ENCODE results near the gene BPGM. TPM values are rescaled to one million over a fixed set of nuclear protein-coding genes. Genes with fewer than 3 reads are reported as not detected.

Gene BPGM
- total RNA-seq, 1 donor from 2014 or later, result 17.7 TPM

DNA sequence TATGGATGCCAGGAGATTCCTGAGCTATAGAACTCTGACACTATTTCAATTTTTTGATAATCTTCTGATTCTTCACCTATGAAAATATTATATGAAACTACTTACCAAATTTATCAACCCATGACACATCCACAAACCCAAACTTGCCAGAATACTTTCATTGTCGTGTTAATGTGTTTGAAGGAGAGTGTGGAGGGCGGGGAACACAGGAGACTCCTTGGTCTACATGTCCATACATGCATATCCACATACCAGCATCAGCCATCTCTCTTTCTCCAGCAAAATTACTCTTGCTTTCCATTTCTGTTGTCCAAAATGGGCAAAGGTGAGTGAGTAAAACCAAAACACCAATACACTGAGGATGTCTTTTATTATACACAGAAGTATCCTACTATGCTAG, 23.5 kb upstream of the BPGM start:
- H3K4me1 Mint-ChIP-seq (ENCODE audit: unreplicated experiment), result peaks cover 12% of the 10 kb centered on the region
- no peak overlapping the region for H3K4me3 Mint-ChIP-seq (ENCODE audit: unreplicated experiment)

GRCh38 chr7:134625550-134625949, 21.1 kb upstream of the BPGM start:
- H3K27me3 Mint-ChIP-seq (ENCODE audit: unreplicated experiment), result no peaks in the 10 kb centered on the region
- DNase-seq (ENCODE audit: low spot score), result no peak
- H3K4me3 Mint-ChIP-seq (ENCODE audit: unreplicated experiment), result no peak overlapping the region
- H3K4me1 Mint-ChIP-seq (ENCODE audit: unreplicated experiment), result peaks cover 4% of the 10 kb centered on the region
- TF ChIP-seq, protein P1, sequence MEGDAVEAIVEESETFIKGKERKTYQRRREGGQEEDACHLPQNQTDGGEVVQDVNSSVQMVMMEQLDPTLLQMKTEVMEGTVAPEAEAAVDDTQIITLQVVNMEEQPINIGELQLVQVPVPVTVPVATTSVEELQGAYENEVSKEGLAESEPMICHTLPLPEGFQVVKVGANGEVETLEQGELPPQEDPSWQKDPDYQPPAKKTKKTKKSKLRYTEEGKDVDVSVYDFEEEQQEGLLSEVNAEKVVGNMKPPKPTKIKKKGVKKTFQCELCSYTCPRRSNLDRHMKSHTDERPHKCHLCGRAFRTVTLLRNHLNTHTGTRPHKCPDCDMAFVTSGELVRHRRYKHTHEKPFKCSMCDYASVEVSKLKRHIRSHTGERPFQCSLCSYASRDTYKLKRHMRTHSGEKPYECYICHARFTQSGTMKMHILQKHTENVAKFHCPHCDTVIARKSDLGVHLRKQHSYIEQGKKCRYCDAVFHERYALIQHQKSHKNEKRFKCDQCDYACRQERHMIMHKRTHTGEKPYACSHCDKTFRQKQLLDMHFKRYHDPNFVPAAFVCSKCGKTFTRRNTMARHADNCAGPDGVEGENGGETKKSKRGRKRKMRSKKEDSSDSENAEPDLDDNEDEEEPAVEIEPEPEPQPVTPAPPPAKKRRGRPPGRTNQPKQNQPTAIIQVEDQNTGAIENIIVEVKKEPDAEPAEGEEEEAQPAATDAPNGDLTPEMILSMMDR (IDR thresholded peaks at IDR 0.05; ENCODE audit: unreplicated experiment), result no peak
- H3K36me3 Mint-ChIP-seq (ENCODE audit: low read depth, unreplicated experiment), result no peaks in the 10 kb centered on the region
- H3K27ac Mint-ChIP-seq (ENCODE audit: unreplicated experiment), result no peak overlapping the region
- H3K9me3 Mint-ChIP-seq (ENCODE audit: unreplicated experiment), result no peaks in the 10 kb centered on the region

More for the DNA sequence above, 23.5 kb upstream of the BPGM start:
- no peak for DNase-seq (ENCODE audit: low spot score)
- TF ChIP-seq, protein P1 (IDR thresholded peaks at IDR 0.05; ENCODE audit: unreplicated experiment), result no peak
- Mint-ChIP-seq H3K36me3 (ENCODE audit: low read depth, unreplicated experiment) (no peaks in the 10 kb centered on the region), H3K27ac (ENCODE audit: unreplicated experiment) (no peak overlapping the region), H3K9me3 (ENCODE audit: unreplicated experiment) (no peaks in the 10 kb centered on the region), H3K27me3 (ENCODE audit: unreplicated experiment) (no peaks in the 10 kb centered on the region)

- Mint-ChIP-seq H3K36me3 (ENCODE audit: low read depth, unreplicated experiment) (no peaks in the 10 kb centered on the region), H3K9me3 (ENCODE audit: unreplicated experiment) (no peaks in the 10 kb centered on the region), H3K4me1 (ENCODE audit: unreplicated experiment) (no peaks in the 10 kb centered on the region), H3K27me3 (ENCODE audit: unreplicated experiment) (no peaks in the 10 kb centered on the region), H3K4me3 (ENCODE audit: unreplicated experiment) (no peak overlapping the region), H3K27ac (ENCODE audit: unreplicated experiment) (no peak overlapping the region)
- TF ChIP-seq, protein P1 (IDR thresholded peaks at IDR 0.05; ENCODE audit: unreplicated experiment), result no peak
- no peak for DNase-seq (ENCODE audit: low spot score)
Measured at GRCh38 chr7:134627109-134627774, 19.4 kb upstream of the BPGM start.

GRCh38 chr7:134627775-134628153, 18.9 kb upstream of the BPGM start:
- Mint-ChIP-seq H3K36me3 (ENCODE audit: low read depth, unreplicated experiment) (no peaks in the 10 kb centered on the region), H3K27me3 (ENCODE audit: unreplicated experiment) (no peaks in the 10 kb centered on the region), H3K4me3 (ENCODE audit: unreplicated experiment) (no peak overlapping the region), H3K9me3 (ENCODE audit: unreplicated experiment) (no peaks in the 10 kb centered on the region), H3K27ac (ENCODE audit: unreplicated experiment) (no peak overlapping the region), H3K4me1 (ENCODE audit: unreplicated experiment) (no peaks in the 10 kb centered on the region)
- TF ChIP-seq, protein P1 (IDR thresholded peaks at IDR 0.05; ENCODE audit: unreplicated experiment), result no peak
- DNase-seq (ENCODE audit: low spot score), result no peak

DNA sequence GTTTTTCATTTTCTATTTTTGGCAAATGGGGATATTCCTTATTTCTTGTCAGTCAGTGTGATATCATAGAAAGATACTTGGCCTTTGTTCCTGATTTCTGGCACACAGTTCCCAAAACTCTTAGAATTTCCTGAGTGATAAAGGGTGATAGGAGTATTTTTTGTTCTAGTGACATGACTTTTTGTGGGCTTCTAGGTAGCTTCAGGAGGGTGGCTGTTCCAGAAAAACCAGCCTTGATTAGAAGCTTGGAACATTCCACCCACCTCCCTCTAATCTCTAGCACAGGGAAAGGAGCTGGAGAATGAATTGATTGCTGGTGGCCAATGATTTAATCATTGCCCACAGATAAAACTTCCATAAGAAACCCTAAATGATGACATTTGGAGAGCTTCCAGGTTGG, 17.2 kb upstream of the BPGM start:
- Mint-ChIP-seq H3K9me3 (ENCODE audit: unreplicated experiment) (no peaks in the 10 kb centered on the region), H3K4me3 (ENCODE audit: unreplicated experiment) (no peak overlapping the region), H3K36me3 (ENCODE audit: low read depth, unreplicated experiment) (no peaks in the 10 kb centered on the region), H3K27ac (ENCODE audit: unreplicated experiment) (no peak overlapping the region), H3K4me1 (ENCODE audit: unreplicated experiment) (peaks cover 9% of the 10 kb centered on the region), H3K27me3 (ENCODE audit: unreplicated experiment) (no peaks in the 10 kb centered on the region)
- DNase-seq (ENCODE audit: low spot score), result no peak
- TF ChIP-seq, protein P1 (IDR thresholded peaks at IDR 0.05; ENCODE audit: unreplicated experiment), result no peak

Data from endothelial cell (in vitro differentiated cells).